B cell (primary cell): ENCODE measurements around the gene MR1.

Experiments
- EZH2 ChIP-seq: IDR thresholded peaks from 2 replicates; pipeline ENCODE4 v1.6.1; 2012; ENCODE audit warnings: borderline replicate concordance, low read depth, mild to moderate bottlenecking, moderate library complexity, low read length; ENCODE audit not compliant: insufficient read depth, poor library complexity, severe bottlenecking
- TF ChIP-seq, protein P1 (sequence below): fragments of 200-600 bp; IDR thresholded peaks from one replicate; pipeline ENCODE4 v1.8.0; 2022; ENCODE audit warnings: antibody characterized with exemption, mild to moderate bottlenecking

DNA sequence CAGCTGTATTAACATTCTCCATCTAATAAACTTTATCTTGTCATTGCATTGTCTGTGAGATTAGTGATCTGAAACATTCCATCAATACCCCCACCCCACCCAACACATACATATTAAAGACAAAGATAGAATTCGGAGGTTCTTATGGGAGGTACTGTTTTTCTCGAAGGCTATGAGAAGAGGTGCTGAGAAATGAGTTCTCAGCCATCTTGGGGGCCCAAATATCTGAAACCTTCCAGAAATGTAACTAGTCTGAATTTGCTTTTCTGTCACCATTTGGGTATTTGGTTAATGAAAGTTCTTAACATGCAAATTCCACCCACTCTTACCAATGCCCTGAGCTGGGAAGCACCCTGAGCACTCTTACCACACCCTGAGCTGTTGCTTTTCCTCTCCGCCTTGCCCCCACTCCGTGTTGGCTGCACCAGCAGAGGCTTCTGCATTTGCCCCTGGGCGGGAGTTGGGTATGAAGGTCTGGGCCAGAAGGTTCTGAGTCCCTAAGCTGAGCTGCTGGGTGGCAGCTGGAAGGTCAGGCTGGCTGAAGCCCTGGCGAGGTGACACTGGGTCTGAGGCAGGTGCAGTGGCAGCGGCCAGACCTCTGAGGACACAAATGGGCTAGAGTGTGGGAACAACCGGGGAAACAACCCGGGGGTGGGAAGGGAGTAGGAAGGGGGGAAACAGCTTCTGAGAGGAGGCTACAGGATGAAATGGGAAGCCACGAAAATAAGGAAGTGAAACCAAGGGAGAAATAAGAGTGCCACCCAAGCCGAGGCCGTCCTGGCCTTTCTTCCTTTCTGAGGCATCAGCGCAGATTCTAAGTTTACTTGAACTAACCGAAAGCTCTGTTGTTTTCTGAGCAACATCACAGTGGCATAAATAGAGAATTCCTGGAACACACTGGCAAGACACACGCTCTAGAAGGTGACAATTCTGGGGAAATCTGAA lies 28.4 kb downstream of the MR1 start:
- TF ChIP-seq, protein P1, sequence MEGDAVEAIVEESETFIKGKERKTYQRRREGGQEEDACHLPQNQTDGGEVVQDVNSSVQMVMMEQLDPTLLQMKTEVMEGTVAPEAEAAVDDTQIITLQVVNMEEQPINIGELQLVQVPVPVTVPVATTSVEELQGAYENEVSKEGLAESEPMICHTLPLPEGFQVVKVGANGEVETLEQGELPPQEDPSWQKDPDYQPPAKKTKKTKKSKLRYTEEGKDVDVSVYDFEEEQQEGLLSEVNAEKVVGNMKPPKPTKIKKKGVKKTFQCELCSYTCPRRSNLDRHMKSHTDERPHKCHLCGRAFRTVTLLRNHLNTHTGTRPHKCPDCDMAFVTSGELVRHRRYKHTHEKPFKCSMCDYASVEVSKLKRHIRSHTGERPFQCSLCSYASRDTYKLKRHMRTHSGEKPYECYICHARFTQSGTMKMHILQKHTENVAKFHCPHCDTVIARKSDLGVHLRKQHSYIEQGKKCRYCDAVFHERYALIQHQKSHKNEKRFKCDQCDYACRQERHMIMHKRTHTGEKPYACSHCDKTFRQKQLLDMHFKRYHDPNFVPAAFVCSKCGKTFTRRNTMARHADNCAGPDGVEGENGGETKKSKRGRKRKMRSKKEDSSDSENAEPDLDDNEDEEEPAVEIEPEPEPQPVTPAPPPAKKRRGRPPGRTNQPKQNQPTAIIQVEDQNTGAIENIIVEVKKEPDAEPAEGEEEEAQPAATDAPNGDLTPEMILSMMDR = no peak
- TF ChIP-seq EZH2 = no peak
